ENCODE data around the gene LRPPRC.

Gene LRPPRC

GRCh38 chr2:43906448-43907109 lies 89.2 kb downstream of the LRPPRC start:
- DNase-seq (ENCODE audit: low read depth): no peak

- DNase-seq (ENCODE audit: low read depth): no peak
Observed at GRCh38 chr2:43905871-43906270, 89.9 kb downstream of the LRPPRC start.

- no peak for DNase-seq (ENCODE audit: low read depth)
Observed at GRCh38 chr2:43905371-43905803, 90.4 kb downstream of the LRPPRC start.

GRCh38 chr2:43899589-43899988 lies 96.2 kb downstream of the LRPPRC start:
- DNase-seq (ENCODE audit: low read depth): no peak

- no peak for DNase-seq (ENCODE audit: low read depth)
Observed at GRCh38 chr2:43898838-43899346, 96.9 kb downstream of the LRPPRC start.

GRCh38 chr2:43898134-43898837 lies 97.5 kb downstream of the LRPPRC start:
- DNase-seq (ENCODE audit: low read depth): no peak

GRCh38 chr2:43897492-43897891 lies 98.3 kb downstream of the LRPPRC start:
- no peak for DNase-seq (ENCODE audit: low read depth)

- no peak for DNase-seq (ENCODE audit: low read depth)
Observed at GRCh38 chr2:43896906-43897305, 98.9 kb downstream of the LRPPRC start.

- DNase-seq (ENCODE audit: low read depth): no peak
Observed at GRCh38 chr2:43894743-43895142, 101.0 kb downstream of the LRPPRC start.

- no peak for DNase-seq (ENCODE audit: low read depth)
Observed at GRCh38 chr2:43890855-43891254, 104.9 kb downstream of the LRPPRC start.

- no peak for DNase-seq (ENCODE audit: low read depth)
Observed at GRCh38 chr2:43889416-43889815, 106.4 kb downstream of the LRPPRC start.

- no peak for DNase-seq (ENCODE audit: low read depth)
Observed at GRCh38 chr2:43887176-43887575, 108.6 kb downstream of the LRPPRC start.

GRCh38 chr2:43885132-43885632 lies 110.6 kb downstream of the LRPPRC start:
- no peak for DNase-seq (ENCODE audit: low read depth)

- DNase-seq (ENCODE audit: low read depth): no peak
Observed at GRCh38 chr2:43884689-43885088, 111.1 kb downstream of the LRPPRC start.

- DNase-seq (ENCODE audit: low read depth): no peak
Observed at GRCh38 chr2:43882312-43882711, 113.5 kb downstream of the LRPPRC start.

GRCh38 chr2:43880952-43881351 lies 114.8 kb downstream of the LRPPRC start:
- DNase-seq (ENCODE audit: low read depth): no peak

- DNase-seq (ENCODE audit: low read depth): no peak
Observed at GRCh38 chr2:43880471-43880870, 115.3 kb downstream of the LRPPRC start.

GRCh38 chr2:43879261-43879660 lies 116.5 kb downstream of the LRPPRC start:
- no peak for DNase-seq (ENCODE audit: low read depth)

GRCh38 chr2:43877782-43878464 lies 117.9 kb downstream of the LRPPRC start:
- peak; percentile 23 for DNase-seq (ENCODE audit: low read depth)

GRCh38 chr2:43874776-43875451 lies 120.9 kb downstream of the LRPPRC start:
- DNase-seq (ENCODE audit: low read depth): no peak

- no peak for DNase-seq (ENCODE audit: low read depth)
Observed at GRCh38 chr2:43872151-43872550, 123.6 kb downstream of the LRPPRC start.

- DNase-seq (ENCODE audit: low read depth): no peak
Observed at GRCh38 chr2:43855292-43855691, 140.5 kb downstream of the LRPPRC start.

All from stimulated activated CD8-positive, alpha-beta memory T cell treated with anti-CD3 and anti-CD28 coated beads, Interleukin-12 subunit alpha, Interleukin-12 subunit beta, amount 100 ng/mL, for 1 hour (primary cell).